ENCODE data around the gene G6PC1.

Gene G6PC1

GRCh38 chr17:42937712-42938596 lies 37.4 kb downstream of the G6PC1 start:
- no peaks in the 10 kb centered on the region for H3K4me1 ChIP-seq (ENCODE audit: insufficient read depth, insufficient read length)
- H3K27me3 ChIP-seq (ENCODE audit: insufficient read depth, insufficient read length), result no peaks in the 10 kb centered on the region
- H3K4me3 ChIP-seq (ENCODE audit: insufficient read length, low read depth), result no peak overlapping the region
- TF ChIP-seq YY1 (IDR thresholded peaks at IDR 0.05; ENCODE audit: insufficient read depth, insufficient read length), result no peak
- no peak for TF ChIP-seq SUZ12 (IDR thresholded peaks at IDR 0.05; ENCODE audit: extremely low read depth, insufficient read depth, insufficient read length)
- no peak for TF ChIP-seq ZNF274 (IDR thresholded peaks at IDR 0.05; ENCODE audit: low read depth, low read length)
- no peak overlapping the region for H3K9ac ChIP-seq (ENCODE audit: insufficient read length, low read depth)
- no peaks in the 10 kb centered on the region for H3K9me3 ChIP-seq (ENCODE audit: insufficient read depth, low read length)
- peak; percentile 43 for DNase-seq (ENCODE audit: low read depth, low spot score)
- no peaks in the 10 kb centered on the region for H3K36me3 ChIP-seq (ENCODE audit: insufficient read depth, insufficient read length, low read length)

DNA sequence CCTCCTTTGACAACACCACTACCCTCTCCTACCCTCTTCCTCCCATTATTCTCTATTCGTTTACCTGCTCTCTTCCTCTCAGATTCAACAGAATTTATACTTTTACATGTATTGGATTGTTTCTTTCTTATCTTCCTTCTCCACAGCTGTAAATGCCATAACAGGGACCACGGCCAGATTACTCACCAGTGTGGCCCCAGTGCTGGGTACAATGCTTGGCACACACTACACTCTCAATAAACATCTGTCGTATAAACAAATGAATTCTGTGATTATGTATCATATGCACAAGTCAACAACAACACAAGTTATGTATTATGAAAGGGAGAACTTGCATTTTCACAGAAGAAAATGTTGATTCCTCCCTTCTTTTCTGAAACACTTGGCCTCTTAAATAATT lies 43.6 kb downstream of the G6PC1 start:
- no peaks in the 10 kb centered on the region for H3K27me3 ChIP-seq (ENCODE audit: insufficient read depth, insufficient read length)
- peaks cover 16% of the 10 kb centered on the region for H3K36me3 ChIP-seq (ENCODE audit: insufficient read depth, insufficient read length, low read length)
- TF ChIP-seq YY1 (IDR thresholded peaks at IDR 0.05; ENCODE audit: insufficient read depth, insufficient read length) (no peak), SUZ12 (IDR thresholded peaks at IDR 0.05; ENCODE audit: extremely low read depth, insufficient read depth, insufficient read length) (no peak), ZNF274 (IDR thresholded peaks at IDR 0.05; ENCODE audit: low read depth, low read length) (no peak)
- no peaks in the 10 kb centered on the region for H3K9me3 ChIP-seq (ENCODE audit: insufficient read depth, low read length)
- H3K9ac ChIP-seq (ENCODE audit: insufficient read length, low read depth), result no peak overlapping the region
- no peak for DNase-seq (ENCODE audit: low read depth, low spot score)
- no peaks in the 10 kb centered on the region for H3K4me1 ChIP-seq (ENCODE audit: insufficient read depth, insufficient read length)
- no peak overlapping the region for H3K4me3 ChIP-seq (ENCODE audit: insufficient read length, low read depth)

- H3K36me3 ChIP-seq (ENCODE audit: insufficient read depth, insufficient read length, low read length), result peaks cover 36% of the 10 kb centered on the region
- H3K4me1 ChIP-seq (ENCODE audit: insufficient read depth, insufficient read length), result no peaks in the 10 kb centered on the region
- H3K9ac ChIP-seq (ENCODE audit: insufficient read length, low read depth), result no peak overlapping the region
- no peak overlapping the region for H3K4me3 ChIP-seq (ENCODE audit: insufficient read length, low read depth)
- H3K9me3 ChIP-seq (ENCODE audit: insufficient read depth, low read length), result no peaks in the 10 kb centered on the region
- DNase-seq (ENCODE audit: low read depth, low spot score), result no peak
- H3K27me3 ChIP-seq (ENCODE audit: insufficient read depth, insufficient read length), result no peaks in the 10 kb centered on the region
- TF ChIP-seq YY1 (IDR thresholded peaks at IDR 0.05; ENCODE audit: insufficient read depth, insufficient read length) (no peak), ZNF274 (IDR thresholded peaks at IDR 0.05; ENCODE audit: low read depth, low read length) (no peak)
Measured at GRCh38 chr17:42946812-42947211, 46.2 kb downstream of the G6PC1 start.

DNA sequence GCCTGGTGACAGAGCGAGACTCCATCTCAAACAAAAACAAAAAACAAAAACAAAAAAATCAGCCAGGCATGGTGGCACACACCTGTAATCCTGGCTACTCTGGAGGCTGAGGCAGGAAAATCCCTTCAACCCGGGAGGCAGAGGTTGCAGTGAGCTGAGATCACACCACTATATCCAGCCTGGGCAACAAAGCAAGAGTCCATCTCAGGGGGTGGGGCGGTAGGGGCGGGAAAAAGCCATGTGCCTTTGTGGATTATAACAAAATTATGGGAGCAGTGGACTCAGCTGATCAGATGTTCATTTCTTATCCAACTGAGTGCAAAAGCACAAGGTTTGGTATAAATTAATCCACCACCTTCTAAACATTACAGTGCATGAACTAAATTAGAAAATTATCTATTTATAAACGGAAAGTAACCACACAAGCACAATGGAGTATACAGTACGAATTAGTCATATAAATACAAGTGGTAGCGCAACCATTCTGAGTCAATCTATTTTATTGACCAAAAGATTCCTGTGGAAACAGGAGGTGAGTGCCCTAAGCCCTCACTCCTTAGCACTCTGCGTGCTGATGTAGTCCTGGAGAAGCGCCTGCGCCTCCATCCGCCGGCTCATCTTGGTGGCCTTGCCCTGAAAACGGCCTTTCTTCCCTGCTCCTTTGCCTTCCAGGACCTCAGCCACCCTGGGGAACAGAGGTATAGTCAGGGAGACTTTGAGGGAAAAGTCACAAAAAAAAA lies 49.6 kb downstream of the G6PC1 start:
- H3K4me1 ChIP-seq (ENCODE audit: insufficient read depth, insufficient read length), result no peaks in the 10 kb centered on the region
- no peak overlapping the region for H3K9ac ChIP-seq (ENCODE audit: insufficient read length, low read depth)
- peaks cover 69% of the 10 kb centered on the region for H3K36me3 ChIP-seq (ENCODE audit: insufficient read depth, insufficient read length, low read length)
- H3K27me3 ChIP-seq (ENCODE audit: insufficient read depth, insufficient read length), result no peaks in the 10 kb centered on the region
- no peaks in the 10 kb centered on the region for H3K9me3 ChIP-seq (ENCODE audit: insufficient read depth, low read length)
- DNase-seq (ENCODE audit: low read depth, low spot score), result no peak
- TF ChIP-seq SUZ12 (IDR thresholded peaks at IDR 0.05; ENCODE audit: extremely low read depth, insufficient read depth, insufficient read length) (no peak), ZNF274 (IDR thresholded peaks at IDR 0.05; ENCODE audit: low read depth, low read length) (no peak), YY1 (IDR thresholded peaks at IDR 0.05; ENCODE audit: insufficient read depth, insufficient read length) (no peak)
- no peak overlapping the region for H3K4me3 ChIP-seq (ENCODE audit: insufficient read length, low read depth)
